GM18858 (cell line): ENCODE measurements around the gene EYA2.
"Not testable (repeated sequence)": the region's sequence is repeated elsewhere in the genome, so short reads cannot be mapped to it uniquely, and the experiment has no call there.

Experiments used
- ATAC-seq: cut with Tn5 transposase; IDR thresholded peaks from one replicate; pipeline ENCODE4 v1.9.1; 2021; ENCODE audit not compliant: unreplicated experiment

Gene EYA2

GRCh38 chr20:47160240-47160639 is 265.6 kb downstream of the EYA2 start:
- ATAC-seq = no peak

- no peak for ATAC-seq
These were observed 266.3 kb downstream of the EYA2 start for GRCh38 chr20:47160992-47161391.

GRCh38 chr20:47161411-47161810 is 266.8 kb downstream of the EYA2 start:
- ATAC-seq = no peak

GRCh38 chr20:47164140-47164539 is 269.5 kb downstream of the EYA2 start:
- no peak for ATAC-seq

GRCh38 chr20:47165376-47165865 is 270.8 kb downstream of the EYA2 start:
- no peak for ATAC-seq

- ATAC-seq = no peak
These were observed 273.2 kb downstream of the EYA2 start for GRCh38 chr20:47167846-47168245.

GRCh38 chr20:47172579-47172978 is 277.9 kb downstream of the EYA2 start:
- no peak for ATAC-seq

- no peak for ATAC-seq
These were observed 279.1 kb downstream of the EYA2 start for GRCh38 chr20:47173596-47174216.

GRCh38 chr20:47174456-47175243 is 280.0 kb downstream of the EYA2 start:
- ATAC-seq = no peak

- no peak for ATAC-seq
These were observed 280.9 kb downstream of the EYA2 start for GRCh38 chr20:47175493-47175892.

- ATAC-seq = not testable (repeated sequence)
These were observed 281.6 kb downstream of the EYA2 start for GRCh38 chr20:47176217-47176616.

- ATAC-seq = no peak
These were observed 283.6 kb downstream of the EYA2 start for GRCh38 chr20:47178277-47178676.

- no peak for ATAC-seq
These were observed 284.2 kb downstream of the EYA2 start for GRCh38 chr20:47178851-47179250.

- ATAC-seq = no peak
These were observed 284.6 kb downstream of the EYA2 start for GRCh38 chr20:47179267-47179666.

GRCh38 chr20:47181056-47181862 is 286.6 kb downstream of the EYA2 start:
- no peak for ATAC-seq

GRCh38 chr20:47183367-47183766 is 288.7 kb downstream of the EYA2 start:
- ATAC-seq = no peak

GRCh38 chr20:47187450-47188195 is 293.0 kb downstream of the EYA2 start:
- no peak for ATAC-seq

GRCh38 chr20:47188540-47188939 is 293.9 kb downstream of the EYA2 start:
- no peak for ATAC-seq

GRCh38 chr20:47189060-47189459 is 294.4 kb downstream of the EYA2 start:
- ATAC-seq = no peak

GRCh38 chr20:47191074-47191673 is 296.5 kb downstream of the EYA2 start:
- ATAC-seq = no peak
